Lower leg skin (tissue), 4 donors: Measurements from ENCODE around the gene SLC2A6. TPM values are rescaled to one million over a fixed set of nuclear protein-coding genes. Genes with fewer than 3 reads are reported as not detected.

ENCODE experiments used
- DNase-seq, 2 donors: peaks; one replicate each; pipeline ENCODE4 v3.0.0-alpha.2; 2019; ENCODE audit warnings: low spot score in 2 of 2
- H3K4me3 ChIP-seq: fragments of 200-600 bp; sonication (generic); 2 replicates; pipeline ENCODE4 v1.5.1; 2017; ENCODE audit warnings: mild to moderate bottlenecking, low read depth; ENCODE audit not compliant: poor library complexity, severe bottlenecking
- CTCF ChIP-seq, 3 donors: fragments of 450-650 bp; IDR thresholded peaks; one replicate each; pipeline ENCODE4 v1.5.1; 2016; ENCODE audit warnings: antibody characterized with exemption in 3 of 3, mild to moderate bottlenecking in 3 of 3, moderate library complexity in 2 of 3
- POLR2A ChIP-seq, 2 donors: fragments of 450-650 bp; IDR thresholded peaks; one replicate each; pipeline ENCODE4 v1.6.1; 2016 to 2017; ENCODE audit warnings: antibody characterized with exemption in 2 of 2, mild to moderate bottlenecking in 1 of 2, moderate library complexity in 1 of 2
- WGBS, 2 donors: methylation state at CpG; one replicate each; pipeline ENCODE4 v1.1.5; 2018; 5-methylcytosine and 5-hydroxymethylcytosine counted together
- intact Hi-C: fragments of 100-400 bp; cut with DNase I; formaldehyde crosslinking; loops from one replicate; pipeline ENCODE4 v1.15.0; 2023; ENCODE audit warnings: low total_unique reads
- total RNA-seq, 4 donors: library from RNA; depleted of rRNA; stranded (reverse); fragments of >200 nt; gene quantifications; one replicate each; pipeline ENCODE4 v1.1.0, GENCODE V29; 2016

SLC2A6 gene
- total RNA-seq, 4 donors from 2014 or later = 0.54 to 1.0 TPM; not detected in 2

DNA sequence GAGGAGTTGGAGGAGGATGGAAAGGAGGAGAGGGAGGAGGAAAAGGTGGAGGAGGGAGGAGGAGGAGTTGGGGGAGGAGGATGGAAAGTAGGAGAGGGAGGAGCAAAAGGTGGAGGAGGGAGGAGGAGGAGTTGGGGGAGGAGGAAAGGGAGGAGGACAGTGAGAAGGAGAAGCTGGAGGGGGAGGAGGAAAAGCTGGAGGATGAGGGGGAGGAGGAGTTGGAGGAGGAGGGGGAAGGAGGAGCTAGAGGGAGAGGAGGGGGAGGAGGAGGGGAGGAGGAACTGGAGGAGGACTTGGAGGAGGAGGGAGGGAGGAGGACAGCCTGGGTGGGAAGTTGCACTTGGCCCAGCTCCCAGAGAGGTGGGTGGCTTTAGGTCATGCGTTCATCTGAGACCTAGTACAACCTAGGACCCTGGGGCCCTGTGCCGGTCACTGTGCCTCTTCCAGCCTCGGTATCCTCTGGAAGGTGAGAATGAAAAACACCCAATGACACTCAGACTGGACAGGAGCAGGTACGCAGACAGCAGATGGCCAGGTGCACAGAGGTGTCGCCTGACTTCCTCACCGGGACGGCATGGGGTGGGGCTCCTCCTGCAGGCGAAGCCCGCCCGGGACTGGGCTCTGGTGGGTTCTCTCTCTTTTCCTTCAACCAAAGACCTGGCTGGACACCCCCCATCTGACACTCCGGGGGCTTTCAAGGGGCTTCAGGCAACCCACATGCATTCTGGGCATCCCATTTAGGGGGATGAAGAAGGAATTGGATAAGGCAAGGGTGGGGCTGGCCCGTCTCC is 12.2 kb upstream of the SLC2A6 start:
- TF ChIP-seq CTCF (IDR thresholded peaks at IDR 0.05) (no peak), POLR2A (IDR thresholded peaks at IDR 0.05) (no peak)
- intact Hi-C loops = no loop called here

DNA sequence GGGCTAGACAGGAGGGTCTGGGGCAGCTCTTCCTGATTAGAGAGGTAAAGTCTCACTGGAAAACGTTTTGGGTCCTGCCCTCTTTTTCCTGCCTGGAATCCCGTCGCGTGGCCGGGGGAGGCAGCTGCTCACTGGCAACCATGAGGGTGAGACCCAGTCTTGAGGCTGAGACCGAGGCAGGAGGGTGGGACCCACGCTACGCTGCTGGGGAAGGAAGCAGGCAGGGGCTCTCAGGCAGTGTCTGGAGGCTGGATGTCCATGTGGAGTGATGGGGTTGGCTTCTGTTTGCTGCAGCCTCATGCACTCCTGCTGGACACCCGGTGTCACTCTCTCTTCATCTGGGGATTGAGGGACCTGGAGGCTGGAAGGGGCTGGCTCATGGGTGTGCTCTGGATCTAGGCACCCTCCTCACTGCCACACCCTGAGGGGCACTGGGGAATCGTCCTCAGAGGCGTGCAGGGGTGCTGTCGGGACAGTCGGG is 11.3 kb upstream of the SLC2A6 start:
- WGBS, 2 donors = 55 to 60% methylated on average over 13 of the region's 13 CpGs
- TF ChIP-seq CTCF (IDR thresholded peaks at IDR 0.05) = no peak
- TF ChIP-seq POLR2A (IDR thresholded peaks at IDR 0.05) = no peak
- no peak for DNase-seq
- no peak overlapping the region for H3K4me3 ChIP-seq
- intact Hi-C loops = no loop called here

More for the DNA sequence above, 12.2 kb upstream of the SLC2A6 start:
- H3K4me3 ChIP-seq = no peak overlapping the region
- DNase-seq = no peak
- 62 to 65% methylated on average over 12 of the region's 12 CpGs for WGBS, 2 donors

GRCh38 chr9:133489253-133490190 is 10.6 kb upstream of the SLC2A6 start:
- TF ChIP-seq POLR2A (IDR thresholded peaks at IDR 0.05) (no peak), CTCF (IDR thresholded peaks at IDR 0.05) (no peak)
- DNase-seq = no peak
- 81% methylated on average over 19 of the region's 19 CpGs for WGBS, 2 donors
- no peak overlapping the region for H3K4me3 ChIP-seq
- intact Hi-C loops = loop anchor here (5.0 kb wide), 2 partner anchors 82 to 302 kb away; no protein-coding TSS in a partner anchor

GRCh38 chr9:133488686-133489252 is 9.9 kb upstream of the SLC2A6 start:
- no peak for DNase-seq
- 85 to 87% methylated on average over 18 of the region's 18 CpGs for WGBS, 2 donors
- H3K4me3 ChIP-seq = no peak overlapping the region
- TF ChIP-seq POLR2A (IDR thresholded peaks at IDR 0.05) = no peak
- TF ChIP-seq CTCF (IDR thresholded peaks at IDR 0.05) = no peak
- intact Hi-C loops = loop anchor here (5.0 kb wide), 2 partner anchors 81 to 301 kb away; no protein-coding TSS in a partner anchor

- no peak for DNase-seq
These were observed 8.4 kb upstream of the SLC2A6 start for GRCh38 chr9:133487331-133487725.

More at GRCh38 chr9:133487331-133487725, 8.4 kb upstream of the SLC2A6 start:
- WGBS, 2 donors = 84 to 87% methylated on average over 8 of the region's 8 CpGs
- intact Hi-C loops = loop anchor here (5.0 kb wide), 2 partner anchors 80 to 300 kb away; no protein-coding TSS in a partner anchor
- H3K4me3 ChIP-seq = no peak overlapping the region
- TF ChIP-seq POLR2A (IDR thresholded peaks at IDR 0.05) = no peak
- TF ChIP-seq CTCF (IDR thresholded peaks at IDR 0.05) = no peak
